Mucosa of descending colon (tissue), 3 donors: ENCODE results near the gene POLD1. TPM values are rescaled to one million over a fixed set of nuclear protein-coding genes. Genes with fewer than 3 reads are reported as not detected.

Source experiments
- ATAC-seq: fragments of 200-7000 bp; cut with Tn5 transposase; one replicate; pipeline ENCODE4 v1.9.1; 2020; ENCODE audit warnings: mild to moderate bottlenecking, moderate library complexity
- DNase-seq, 3 donors: peaks; one replicate each; pipeline ENCODE4 v3.0.0-alpha.2; 2020
- H3K36me3 ChIP-seq: fragments of 200-600 bp; one replicate; pipeline ENCODE4 v1.8.0; 2021; ENCODE audit warnings: low read depth, mild to moderate bottlenecking
- H3K4me1 ChIP-seq: fragments of 200-600 bp; one replicate; pipeline ENCODE4 v1.8.0; 2021; ENCODE audit warnings: low read depth, mild to moderate bottlenecking
- H3K4me3 ChIP-seq: fragments of 200-600 bp; one replicate; pipeline ENCODE4 v1.8.0; 2021; ENCODE audit warnings: mild to moderate bottlenecking
- H3K9me3 ChIP-seq: fragments of 200-600 bp; one replicate; pipeline ENCODE4 v1.8.0; 2021; ENCODE audit warnings: mild to moderate bottlenecking
- CTCF ChIP-seq: fragments of 200-600 bp; IDR thresholded peaks from one replicate; pipeline ENCODE4 v1.8.0; 2022; ENCODE audit warnings: antibody characterized with exemption, mild to moderate bottlenecking
- intact Hi-C, 2 donors: fragments of 100-400 bp; cut with DNase I in 1 of 2; cut with micrococcal nuclease in 1 of 2; formaldehyde crosslinking; loops; one replicate each; pipeline versions ENCODE4 v1.11.0 to v1.11.1; 2022; cut with DNase I, micrococcal nuclease
- total RNA-seq, 3 donors: library from RNA; stranded (reverse); fragmentation: NEBNext Ultra II Directional in 2 of 3; extraction: Animal tissue kit (Norgen Biotek cat#: 25700) in 2 of 3; gene quantifications; one replicate each; pipeline versions ENCODE4 v1.2.1 to v1.2.4, GENCODE V29; 2021 to 2023
- donor health status: DM: no; HTN: no; CAD: no; lungs with moderate emphysema.
- donor health status: DM: no; HTN: no; CAD: no.
- donor health status: DM: no; HTN: yes; CAD: no.

POLD1 gene
- total RNA-seq, 3 donors from 2014 or later: 20.8 to 27.9 (median 22.9) TPM

GRCh38 chr19:50449236-50449899 lies 65.2 kb downstream of the POLD1 start:
- H3K36me3 ChIP-seq: no peaks in the 10 kb centered on the region
- TF ChIP-seq CTCF: no peak
- no peaks in the 10 kb centered on the region for H3K4me1 ChIP-seq
- DNase-seq (no peak), ATAC-seq (no peak)
- no peak overlapping the region for H3K4me3 ChIP-seq
- intact Hi-C loops: no loop called here
- H3K9me3 ChIP-seq: no peaks in the 10 kb centered on the region

GRCh38 chr19:50450369-50451222 lies 66.4 kb downstream of the POLD1 start:
- no peak for TF ChIP-seq CTCF
- Histone ChIP-seq H3K4me1 (no peaks in the 10 kb centered on the region), H3K36me3 (no peaks in the 10 kb centered on the region), H3K9me3 (no peaks in the 10 kb centered on the region), H3K4me3 (no peak overlapping the region)
- intact Hi-C loops: no loop called here
- no peak for ATAC-seq
- no peak for DNase-seq

- Histone ChIP-seq H3K4me3 (no peak overlapping the region), H3K36me3 (no peaks in the 10 kb centered on the region), H3K9me3 (no peaks in the 10 kb centered on the region), H3K4me1 (no peaks in the 10 kb centered on the region)
- ATAC-seq (no peak), DNase-seq (no peak)
- no peak for TF ChIP-seq CTCF
- intact Hi-C loops: no loop called here
These were observed 67.0 kb downstream of the POLD1 start for GRCh38 chr19:50451223-50451534.

GRCh38 chr19:50453243-50453642 lies 69.1 kb downstream of the POLD1 start:
- intact Hi-C loops: no loop called here

GRCh38 chr19:50455992-50456391 lies 71.8 kb downstream of the POLD1 start:
- TF ChIP-seq CTCF: no peak
- Histone ChIP-seq H3K36me3 (no peaks in the 10 kb centered on the region), H3K4me1 (no peaks in the 10 kb centered on the region), H3K4me3 (no peak overlapping the region), H3K9me3 (no peaks in the 10 kb centered on the region)
- no peak for ATAC-seq
- DNase-seq: no peak
- intact Hi-C loops: no loop called here

More at GRCh38 chr19:50453243-50453642, 69.1 kb downstream of the POLD1 start:
- Histone ChIP-seq H3K9me3 (no peaks in the 10 kb centered on the region), H3K4me1 (no peaks in the 10 kb centered on the region), H3K4me3 (no peak overlapping the region), H3K36me3 (no peaks in the 10 kb centered on the region)
- no peak for ATAC-seq
- no peak for TF ChIP-seq CTCF
- DNase-seq: no peak
